Measurements from ENCODE around the gene AQP6. TPM values are rescaled to one million over a fixed set of nuclear protein-coding genes. Genes with fewer than 3 reads are reported as not detected.
A peak's percentile ranks its signal among the peaks of the same experiment; 100 is the strongest.

The AQP6 gene
- total and polyA plus RNA-seq, 10 of the 15 experiments (the other 5 are each of a cell fraction or from before 2014, with no cell fraction given) = not detected

DNA sequence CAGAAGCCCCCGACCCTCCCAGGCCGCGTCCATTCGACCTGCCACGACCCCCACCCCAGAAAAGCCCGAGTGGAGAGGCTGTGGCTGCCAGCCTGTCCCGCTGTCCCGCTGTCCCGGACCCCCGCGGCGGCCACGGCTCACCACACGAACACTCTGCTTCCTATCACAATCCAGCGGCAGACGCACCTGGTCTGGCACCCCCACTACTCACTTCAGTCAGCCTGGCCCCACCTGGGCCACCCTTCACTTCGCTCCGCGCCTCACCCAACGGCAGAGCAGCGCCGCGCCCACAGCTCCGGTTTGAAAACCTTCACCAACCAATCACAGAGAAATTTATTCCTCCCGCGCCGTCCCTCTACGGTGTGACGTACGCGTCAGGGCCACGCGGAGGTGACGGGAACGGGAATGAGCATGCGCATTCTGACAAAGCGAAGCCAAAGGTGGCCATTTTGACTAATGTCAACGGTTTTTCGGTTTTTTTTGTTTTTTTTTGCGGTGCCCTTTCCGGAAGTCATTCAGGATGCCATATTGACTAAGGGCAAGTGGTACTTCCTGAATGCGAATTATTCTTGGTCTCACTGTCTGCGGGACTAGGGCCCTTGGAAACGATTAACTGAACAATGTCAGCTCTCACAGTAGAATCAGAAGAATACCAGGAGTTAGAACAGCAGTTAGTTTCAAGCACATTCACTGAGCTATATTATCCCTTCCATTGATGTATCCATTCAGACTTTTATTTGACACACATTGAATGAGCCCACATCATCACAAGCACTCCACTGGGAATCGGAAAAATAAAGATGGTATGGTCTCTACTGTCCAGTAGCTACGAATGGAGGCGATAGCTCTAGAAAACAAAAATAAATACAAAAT lies 52.7 kb downstream of the AQP6 start, which contains the start of gene RACGAP1 (continued):
- TF ChIP-seq SKIL (IDR thresholded peaks at IDR 0.05; ENCODE audit: low read depth, poor library complexity, severe bottlenecking) = no peak
- no peak for TF ChIP-seq JUNB (IDR thresholded peaks at IDR 0.05)
- TF ChIP-seq KAT2A (conservative IDR thresholded peaks at IDR 0.05; ENCODE audit: control insufficient read depth, low read depth, low read length) = no peak
- TF ChIP-seq RFX5 (IDR thresholded peaks at IDR 0.05; ENCODE audit: low read depth, low read length) = 0 out of 2 replicates have a peak, but pooled peaks have one; percentile 45
- no peak for TF ChIP-seq PAX5 (IDR thresholded peaks at IDR 0.05; ENCODE audit: borderline replicate concordance, low read depth, low read length)
- TF ChIP-seq ATF3 (IDR thresholded peaks at IDR 0.05; ENCODE audit: borderline replicate concordance, extremely low read depth, low read depth, low read length) = no peak
- TF ChIP-seq ASH2L (IDR thresholded peaks at IDR 0.05; ENCODE audit: borderline replicate concordance, low read depth) = no peak
- no peak for TF ChIP-seq ZBED1 (IDR thresholded peaks at IDR 0.05; ENCODE audit: borderline replicate concordance)
- no peak for TF ChIP-seq IKZF2 (IDR thresholded peaks at IDR 0.05)
- TF ChIP-seq RAD21 (IDR thresholded peaks at IDR 0.05; ENCODE audit: insufficient read depth, low read depth, low read length) = no peak
